HepG2 (cell line): Measurements from ENCODE around the gene JMJD8. TPM values are rescaled to one million over a fixed set of nuclear protein-coding genes. Genes with fewer than 3 reads are reported as not detected.
A peak's percentile ranks its signal among the peaks of the same experiment; 100 is the strongest.

Experiments used
- FOXA1 ChIP-seq, 2 experiments: fragments of 450-650 bp in 1 of 2; sonication (generic) in 1 of 2; formaldehyde crosslinking in 1 of 2; IDR thresholded peaks; 2 replicates each; pipeline versions ENCODE4 v1.4.0 to v1.6.1; 2016 to 2020; ENCODE audit warnings: missing genetic modification reagents in 1 of 2
- HDAC2 ChIP-seq: sonication (generic); formaldehyde crosslinking; IDR thresholded peaks from 2 replicates; pipeline ENCODE4 v1.4.0; 2020; ENCODE audit warnings: missing genetic modification reagents
- IRF2 ChIP-seq: IDR thresholded peaks from 2 replicates; pipeline ENCODE4 v1.6.1; 2018; ENCODE audit warnings: missing genetic modification reagents, missing compliant biosample characterization
- MIXL1 ChIP-seq: IDR thresholded peaks from 2 replicates; pipeline ENCODE4 v1.6.1; 2016
- NONO ChIP-seq, 2 experiments: fragments of 450-650 bp in 1 of 2; sonication (generic) in 1 of 2; formaldehyde crosslinking in 1 of 2; IDR thresholded peaks in 1 of 2; conservative IDR thresholded peaks in 1 of 2; 2 replicates each; pipeline versions ENCODE4 v1.6.1 to v1.8.0; 2017 to 2022; ENCODE audit warnings: mild to moderate bottlenecking in 1 of 2, missing genetic modification reagents in 1 of 2, moderate library complexity in 1 of 2
- RXRA ChIP-seq: sonication (generic); formaldehyde crosslinking; IDR thresholded peaks from 2 replicates; pipeline ENCODE4 v1.5.1; 2020; ENCODE audit warnings: missing genetic modification reagents
- SAP130 ChIP-seq: IDR thresholded peaks from 2 replicates; pipeline ENCODE4 v1.6.1; 2016; ENCODE audit warnings: low read depth
- YY1 ChIP-seq: IDR thresholded peaks from 2 replicates; pipeline ENCODE4 v1.6.1; 2011; ENCODE audit warnings: low read length, low read depth, moderate library complexity, mild to moderate bottlenecking; ENCODE audit not compliant: insufficient read depth, insufficient replicate concordance
- ZBTB3 ChIP-seq: sonication (generic); formaldehyde crosslinking; IDR thresholded peaks from 2 replicates; pipeline ENCODE4 v1.4.0; 2020; ENCODE audit warnings: low read depth, mild to moderate bottlenecking, moderate library complexity, missing genetic modification reagents, borderline replicate concordance
- ZBTB8A ChIP-seq: sonication (generic); formaldehyde crosslinking; IDR thresholded peaks from 2 replicates; pipeline ENCODE4 v1.4.0; 2020; ENCODE audit warnings: mild to moderate bottlenecking, low read depth, missing genetic modification reagents, borderline replicate concordance
- ZNF264 ChIP-seq: sonication (generic); formaldehyde crosslinking; IDR thresholded peaks from 2 replicates; pipeline ENCODE4 v1.4.0; 2020; ENCODE audit warnings: missing genetic modification reagents
- ZNF34 ChIP-seq: sonication (generic); formaldehyde crosslinking; IDR thresholded peaks from 2 replicates; pipeline ENCODE4 v1.4.0; 2020; ENCODE audit warnings: mild to moderate bottlenecking, missing genetic modification reagents, borderline replicate concordance
- ZNF432 ChIP-seq: sonication (generic); formaldehyde crosslinking; IDR thresholded peaks from 2 replicates; pipeline ENCODE4 v1.5.0; 2020; ENCODE audit warnings: missing genetic modification reagents, mild to moderate bottlenecking, borderline replicate concordance
- ZNF709 ChIP-seq: sonication (generic); formaldehyde crosslinking; IDR thresholded peaks from 2 replicates; pipeline ENCODE4 v1.5.0; 2020; ENCODE audit warnings: mild to moderate bottlenecking, missing genetic modification reagents
- polyA plus RNA-seq, 8 experiments: library from polyadenylated mRNA; depleted of rRNA in 3 of 8; stranded (reverse) in 7 of 8; unstranded in 1 of 8; fragments of >200 nt; fragmentation: Illumina TruSeq in 4 of 8; extraction: Trizol in 4 of 8; gene quantifications; 2 replicates each; pipeline versions ENCODE4 v1.2.1 to v1.2.3, GENCODE V29; 2011 to 2016; ENCODE audit warnings: low read depth in 4 of 8, missing spikeins in 1 of 8, mixed read lengths in 1 of 8; ENCODE audit not compliant: insufficient read depth in 1 of 8
- total RNA-seq, 5 experiments: library from RNA; depleted of rRNA; stranded (reverse); fragments of >200 nt; fragmentation: Illumina TruSeq; extraction: Trizol; gene quantifications; 2 replicates each; pipeline ENCODE4 v1.2.3, GENCODE V29; 2016; ENCODE audit warnings: low read depth in 1 of 5
- TF ChIP-seq, protein P1 (sequence below): sonication (generic); formaldehyde crosslinking; IDR thresholded peaks from 2 replicates; pipeline ENCODE4 v1.8.1; 2023; ENCODE audit warnings: mild to moderate bottlenecking, inconsistent platforms, moderate library complexity, missing genetic modification reagents, borderline replicate concordance
- TF ChIP-seq, protein P2 (sequence below): sonication (generic); formaldehyde crosslinking; IDR thresholded peaks from 2 replicates; pipeline ENCODE4 v1.5.0; 2020; ENCODE audit warnings: missing genetic modification reagents
- TF ChIP-seq, protein P3 (sequence below): sonication (generic); formaldehyde crosslinking; IDR thresholded peaks from 2 replicates; pipeline ENCODE4 v1.8.0; 2022; ENCODE audit warnings: missing genetic modification reagents, mild to moderate bottlenecking, inconsistent platforms, borderline replicate concordance
- TF ChIP-seq, protein P4 (sequence below): sonication (generic); formaldehyde crosslinking; IDR thresholded peaks from 2 replicates; pipeline ENCODE4 v1.4.0; 2020; ENCODE audit warnings: missing genetic modification reagents
- TF ChIP-seq, protein P5 (sequence below): sonication (generic); formaldehyde crosslinking; IDR thresholded peaks from 2 replicates; pipeline ENCODE4 v1.5.1; 2020; ENCODE audit warnings: mild to moderate bottlenecking, missing genetic modification reagents

JMJD8 gene
- total and polyA plus RNA-seq, 2 of the 13 experiments (the other 11 are each of a cell fraction or from before 2014, with no cell fraction given): 2.6 to 11.8 TPM

DNA sequence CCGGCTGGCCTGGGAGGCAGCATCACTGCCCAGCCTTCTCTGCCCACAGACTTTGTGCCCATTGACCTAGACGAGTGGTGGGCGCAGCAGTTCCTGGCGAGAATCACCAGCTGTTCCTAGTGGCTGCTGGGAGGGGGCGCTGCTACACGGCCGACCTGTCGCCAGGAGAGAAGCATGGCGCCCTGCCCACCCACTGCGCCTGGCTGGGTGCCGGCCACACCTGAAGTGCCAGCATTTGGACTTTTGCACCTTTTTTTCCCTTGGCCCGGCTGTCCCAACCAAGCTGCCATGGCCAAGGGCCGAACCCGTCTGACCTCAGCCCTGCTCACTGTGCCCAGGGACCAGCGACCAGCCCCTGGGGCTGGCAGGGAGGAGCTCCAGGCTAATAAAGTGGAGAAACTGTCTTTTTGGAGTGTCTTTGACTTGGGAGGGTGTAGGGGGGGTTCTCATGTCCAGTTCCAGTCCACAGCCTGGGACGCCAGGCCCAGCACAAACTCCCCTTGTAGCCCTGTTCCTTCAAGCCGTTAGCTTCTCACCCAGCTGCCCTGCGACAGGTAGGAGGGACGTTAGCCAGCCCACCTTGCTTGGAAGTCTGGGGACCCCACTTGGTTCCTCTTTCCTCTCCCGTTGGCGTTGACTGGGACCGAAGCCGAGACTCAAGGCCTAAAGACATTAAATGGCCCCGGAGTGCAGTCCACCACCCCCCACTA is 35.9 kb downstream of the JMJD8 start (continued):
- TF ChIP-seq, protein P1, sequence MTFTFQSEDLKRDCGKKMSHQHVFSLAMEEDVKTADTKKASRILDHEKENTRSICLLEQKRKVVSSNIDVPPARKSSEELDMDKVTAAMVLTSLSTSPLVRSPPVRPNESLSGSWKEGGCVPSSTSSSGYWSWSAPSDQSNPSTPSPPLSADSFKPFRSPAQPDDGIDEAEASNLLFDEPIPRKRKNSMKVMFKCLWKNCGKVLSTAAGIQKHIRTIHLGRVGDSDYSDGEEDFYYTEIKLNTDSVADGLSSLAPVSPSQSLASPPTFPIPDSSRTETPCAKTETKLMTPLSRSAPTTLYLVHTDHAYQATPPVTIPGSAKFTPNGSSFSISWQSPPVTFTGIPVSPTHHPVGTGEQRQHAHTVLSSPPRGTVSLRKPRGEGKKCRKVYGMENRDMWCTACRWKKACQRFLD: no peak
- peak; percentile 82 for TF ChIP-seq SAP130
- TF ChIP-seq YY1: peak; percentile 83
- 0 out of 2 replicates have a peak, but pooled peaks have one; percentile 28 for TF ChIP-seq MIXL1 (CRISPR knock-in tag)
- 0 out of 2 replicates have a peak, but pooled peaks have one; percentile 33 for TF ChIP-seq RXRA
- TF ChIP-seq IRF2 (CRISPR knock-in tag): peak; percentile 48
- TF ChIP-seq, protein P2, sequence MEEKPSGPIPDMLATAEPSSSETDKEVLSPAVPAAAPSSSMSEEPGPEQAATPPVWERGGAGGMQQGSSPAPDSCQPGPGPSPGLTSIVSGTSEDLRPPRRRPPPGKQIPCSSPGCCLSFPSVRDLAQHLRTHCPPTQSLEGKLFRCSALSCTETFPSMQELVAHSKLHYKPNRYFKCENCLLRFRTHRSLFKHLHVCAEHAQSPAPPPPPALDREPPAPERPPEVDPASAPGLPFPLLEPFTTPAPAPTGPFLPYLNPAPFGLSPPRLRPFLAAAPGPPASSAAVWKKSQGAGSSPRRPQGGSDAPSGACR: 0 out of 2 replicates have a peak, but pooled peaks have one; percentile 10
- TF ChIP-seq, protein P3, sequence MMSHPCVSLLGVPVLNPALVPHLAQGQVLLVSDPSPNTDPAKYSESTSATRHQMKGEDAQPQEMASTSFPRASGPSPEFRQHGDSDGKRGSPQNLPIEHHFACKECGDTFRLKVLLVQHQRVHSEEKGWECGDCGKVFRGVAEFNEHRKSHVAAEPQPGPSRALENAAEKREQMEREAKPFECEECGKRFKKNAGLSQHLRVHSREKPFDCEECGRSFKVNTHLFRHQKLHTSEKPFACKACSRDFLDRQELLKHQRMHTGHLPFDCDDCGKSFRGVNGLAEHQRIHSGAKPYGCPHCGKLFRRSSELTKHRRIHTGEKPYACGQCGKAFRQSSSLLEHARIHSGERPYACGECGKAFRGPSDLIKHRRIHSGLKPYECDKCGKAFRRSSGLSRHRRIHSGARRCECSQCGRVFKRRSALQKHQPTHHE (CRISPR knock-in tag): 0 out of 2 replicates have a peak, but pooled peaks have one; percentile 13
- TF ChIP-seq HDAC2 (CRISPR knock-in tag): peak; percentile 59
- TF ChIP-seq ZNF709 (CRISPR knock-in tag): no peak
- TF ChIP-seq ZBTB8A (CRISPR knock-in tag): no peak
- 0 out of 2 replicates have a peak, but pooled peaks have one; percentile 45 for TF ChIP-seq ZNF264
- no peak for TF ChIP-seq ZNF432 (CRISPR knock-in tag)
- TF ChIP-seq, protein P4, sequence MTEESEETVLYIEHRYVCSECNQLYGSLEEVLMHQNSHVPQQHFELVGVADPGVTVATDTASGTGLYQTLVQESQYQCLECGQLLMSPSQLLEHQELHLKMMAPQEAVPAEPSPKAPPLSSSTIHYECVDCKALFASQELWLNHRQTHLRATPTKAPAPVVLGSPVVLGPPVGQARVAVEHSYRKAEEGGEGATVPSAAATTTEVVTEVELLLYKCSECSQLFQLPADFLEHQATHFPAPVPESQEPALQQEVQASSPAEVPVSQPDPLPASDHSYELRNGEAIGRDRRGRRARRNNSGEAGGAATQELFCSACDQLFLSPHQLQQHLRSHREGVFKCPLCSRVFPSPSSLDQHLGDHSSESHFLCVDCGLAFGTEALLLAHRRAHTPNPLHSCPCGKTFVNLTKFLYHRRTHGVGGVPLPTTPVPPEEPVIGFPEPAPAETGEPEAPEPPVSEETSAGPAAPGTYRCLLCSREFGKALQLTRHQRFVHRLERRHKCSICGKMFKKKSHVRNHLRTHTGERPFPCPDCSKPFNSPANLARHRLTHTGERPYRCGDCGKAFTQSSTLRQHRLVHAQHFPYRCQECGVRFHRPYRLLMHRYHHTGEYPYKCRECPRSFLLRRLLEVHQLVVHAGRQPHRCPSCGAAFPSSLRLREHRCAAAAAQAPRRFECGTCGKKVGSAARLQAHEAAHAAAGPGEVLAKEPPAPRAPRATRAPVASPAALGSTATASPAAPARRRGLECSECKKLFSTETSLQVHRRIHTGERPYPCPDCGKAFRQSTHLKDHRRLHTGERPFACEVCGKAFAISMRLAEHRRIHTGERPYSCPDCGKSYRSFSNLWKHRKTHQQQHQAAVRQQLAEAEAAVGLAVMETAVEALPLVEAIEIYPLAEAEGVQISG (CRISPR knock-in tag): peak; percentile 92
- TF ChIP-seq, protein P5, sequence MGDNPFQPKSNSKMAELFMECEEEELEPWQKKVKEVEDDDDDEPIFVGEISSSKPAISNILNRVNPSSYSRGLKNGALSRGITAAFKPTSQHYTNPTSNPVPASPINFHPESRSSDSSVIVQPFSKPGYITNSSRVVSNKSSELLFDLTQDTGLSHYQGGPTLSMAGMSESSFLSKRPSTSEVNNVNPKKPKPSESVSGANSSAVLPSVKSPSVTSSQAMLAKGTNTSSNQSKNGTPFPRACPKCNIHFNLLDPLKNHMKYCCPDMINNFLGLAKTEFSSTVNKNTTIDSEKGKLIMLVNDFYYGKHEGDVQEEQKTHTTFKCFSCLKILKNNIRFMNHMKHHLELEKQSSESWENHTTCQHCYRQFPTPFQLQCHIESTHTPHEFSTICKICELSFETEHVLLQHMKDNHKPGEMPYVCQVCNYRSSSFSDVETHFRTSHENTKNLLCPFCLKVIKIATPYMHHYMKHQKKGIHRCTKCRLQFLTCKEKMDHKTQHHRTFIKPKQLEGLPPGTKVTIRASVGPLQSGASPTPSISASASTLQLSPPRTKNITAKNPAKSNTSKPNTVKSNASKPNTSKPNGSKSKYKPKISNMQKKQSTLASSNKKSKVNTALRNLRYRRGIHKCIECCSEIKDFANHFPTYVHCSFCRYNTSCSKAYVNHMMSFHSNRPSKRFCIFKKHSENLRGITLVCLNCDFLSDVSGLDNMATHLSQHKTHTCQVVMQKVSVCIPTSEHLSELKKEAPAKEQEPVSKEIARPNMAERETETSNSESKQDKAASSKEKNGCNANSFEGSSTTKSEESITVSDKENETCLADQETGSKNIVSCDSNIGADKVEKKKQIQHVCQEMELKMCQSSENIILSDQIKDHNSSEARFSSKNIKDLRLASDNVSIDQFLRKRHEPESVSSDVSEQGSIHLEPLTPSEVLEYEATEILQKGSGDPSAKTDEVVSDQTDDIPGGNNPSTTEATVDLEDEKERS (CRISPR knock-in tag): 0 out of 2 replicates have a peak, but pooled peaks have one; percentile 8
- TF ChIP-seq ZBTB3 (CRISPR knock-in tag): 0 out of 2 replicates have a peak, but pooled peaks have one; percentile 2
- TF ChIP-seq ZNF34: peak; percentile 74; the same call in 1 of the 2 replicates
- no peak for TF ChIP-seq NONO (IDR thresholded peaks at IDR 0.05)
- peak; percentile 44; the same call in 1 of the 2 replicates for TF ChIP-seq NONO (CRISPR knock-in tag; conservative IDR thresholded peaks at IDR 0.05)
- TF ChIP-seq FOXA1 (IDR thresholded peaks at IDR 0.05): no peak
- peak; percentile 31; the same call in 1 of the 2 replicates for TF ChIP-seq FOXA1 (CRISPR knock-in tag; IDR thresholded peaks at IDR 0.05)
